NCI-H2029 treated with DMSO at 0.1 percent for 48 hours (cell line): ENCODE measurements around the gene FGFR3.

Experiments used
- DNase-seq: peaks from one replicate; lab custom pipeline; 2025; lab: John Stamatoyannopoulos, UW

FGFR3 gene

GRCh38 chr4:1802720-1803522 lies 9.8 kb downstream of the FGFR3 start:
- no peak for DNase-seq

- no peak for DNase-seq
Observed at GRCh38 chr4:1803523-1804423, 10.7 kb downstream of the FGFR3 start.

- DNase-seq, result no peak
Observed at GRCh38 chr4:1804638-1805492, 11.8 kb downstream of the FGFR3 start.

GRCh38 chr4:1805493-1806222 lies 12.6 kb downstream of the FGFR3 start:
- DNase-seq, result no peak

- DNase-seq, result no peak
Observed at GRCh38 chr4:1806223-1806564, 13.1 kb downstream of the FGFR3 start.

GRCh38 chr4:1806596-1807331 lies 13.7 kb downstream of the FGFR3 start:
- no peak for DNase-seq

GRCh38 chr4:1807332-1807777 lies 14.3 kb downstream of the FGFR3 start:
- DNase-seq, result no peak

GRCh38 chr4:1808396-1808795 lies 15.3 kb downstream of the FGFR3 start:
- DNase-seq, result no peak

- DNase-seq, result no peak
Observed at GRCh38 chr4:1808851-1809753, 16.0 kb downstream of the FGFR3 start.

- no peak for DNase-seq
Observed at GRCh38 chr4:1809754-1810502, 16.8 kb downstream of the FGFR3 start.

GRCh38 chr4:1810765-1811164 lies 17.7 kb downstream of the FGFR3 start:
- no peak for DNase-seq

- no peak for DNase-seq
Observed at GRCh38 chr4:1812720-1813119, 19.6 kb downstream of the FGFR3 start.

- DNase-seq, result no peak
Observed at GRCh38 chr4:1813231-1813630, 20.1 kb downstream of the FGFR3 start.

- no peak for DNase-seq
Observed at GRCh38 chr4:1813915-1814314, 20.8 kb downstream of the FGFR3 start.

- DNase-seq, result no peak
Observed at GRCh38 chr4:1814453-1814852, 21.4 kb downstream of the FGFR3 start.

- DNase-seq, result no peak
Observed at GRCh38 chr4:1815096-1815996, 22.3 kb downstream of the FGFR3 start.

GRCh38 chr4:1815997-1816860 lies 23.1 kb downstream of the FGFR3 start:
- no peak for DNase-seq
